ENCODE data around the gene ANKRD11. TPM values are rescaled to one million over a fixed set of nuclear protein-coding genes. Genes with fewer than 3 reads are reported as not detected.
A peak's percentile ranks its signal among the peaks of the same experiment; 100 is the strongest.

The ANKRD11 gene
- total and polyA plus RNA-seq, 8 donors, result 43.9 to 74.0 (median 46.2) TPM

- FAIRE-seq, result no peak
- no peaks in the 10 kb centered on the region for H3K27me3 ChIP-seq
- no peak for TF ChIP-seq CTCF (IDR thresholded peaks at IDR 0.05)
- 37 to 43% methylated on average over 18 of the region's 18 CpGs for WGBS, 2 donors
- peaks cover 0 to 24% (median 6%) of the 10 kb centered on the region in 3 donors for H3K4me1 ChIP-seq
- peak overlapping the region in 2 of 4 donors; percentile 44 to 52 for H3K27ac ChIP-seq
- H3K36me3 ChIP-seq, result no peaks in the 10 kb centered on the region
- no peaks in the 10 kb centered on the region for H3K9me3 ChIP-seq
- peak; percentile 53 to 75 (median 72) for ATAC-seq
- no peak overlapping the region for H3K4me3 ChIP-seq
- intact Hi-C loops (cut with DNase I), result loop anchor here in 1 of 3 donors (10.0 kb wide), 1 partner anchor 229 kb away; no protein-coding TSS in a partner anchor
- DNase-seq, result peak in 4 of 6 donors; percentile 21 to 58 (median 43)
Measured at GRCh38 chr16:89325861-89326471, 164.4 kb downstream of the ANKRD11 start.

GRCh38 chr16:89324056-89325010 lies 166.0 kb downstream of the ANKRD11 start:
- no peak for TF ChIP-seq CTCF (IDR thresholded peaks at IDR 0.05)
- ATAC-seq (no peak), FAIRE-seq (no peak), DNase-seq (peak in 1 of 6 donors; percentile 31)
- Histone ChIP-seq H3K9me3 (no peaks in the 10 kb centered on the region), H3K27me3 (no peaks in the 10 kb centered on the region), H3K36me3 (no peaks in the 10 kb centered on the region), H3K4me3 (no peak overlapping the region), H3K27ac (no peak overlapping the region), H3K4me1 (peaks cover 15 to 40% (median 16%) of the 10 kb centered on the region in 3 donors)
- intact Hi-C loops (cut with DNase I), result loop anchor here in 1 of 3 donors (10.0 kb wide), 1 partner anchor 230 kb away; no protein-coding TSS in a partner anchor
- WGBS, 2 donors, result 90 to 91% methylated on average over 32 of the region's 32 CpGs

GRCh38 chr16:89323120-89323960 lies 167.0 kb downstream of the ANKRD11 start:
- no peak overlapping the region for H3K4me3 ChIP-seq
- H3K27ac ChIP-seq, result no peak overlapping the region
- DNase-seq (peak in 2 of 6 donors; percentile 18 to 19), FAIRE-seq (no peak), ATAC-seq (no peak)
- no peaks in the 10 kb centered on the region for H3K27me3 ChIP-seq
- H3K9me3 ChIP-seq, result no peaks in the 10 kb centered on the region
- 83 to 86% methylated on average over 16 to 26 of the region's 26 CpGs for WGBS, 2 donors
- intact Hi-C loops (cut with DNase I), result loop anchor here in 1 of 3 donors (10.0 kb wide), 1 partner anchor 231 kb away; no protein-coding TSS in a partner anchor
- peaks cover 15 to 38% (median 17%) of the 10 kb centered on the region in 3 donors for H3K4me1 ChIP-seq
- no peaks in the 10 kb centered on the region for H3K36me3 ChIP-seq
- no peak for TF ChIP-seq CTCF (IDR thresholded peaks at IDR 0.05)

- intact Hi-C loops (cut with DNase I), result loop anchor here in 1 of 3 donors (10.0 kb wide), 1 partner anchor 232 kb away; no protein-coding TSS in a partner anchor
- Histone ChIP-seq H3K27ac (peak overlapping the region in 1 of 4 donors; percentile 24), H3K4me3 (no peak overlapping the region), H3K36me3 (no peaks in the 10 kb centered on the region), H3K9me3 (no peaks in the 10 kb centered on the region), H3K4me1 (peaks cover 15 to 38% (median 17%) of the 10 kb centered on the region in 3 donors), H3K27me3 (no peaks in the 10 kb centered on the region)
- WGBS, 2 donors, result 67 to 72% methylated on average over 19 of the region's 19 CpGs
- no peak for TF ChIP-seq CTCF (IDR thresholded peaks at IDR 0.05)
- DNase-seq (peak in 1 of 6 donors; percentile 33), ATAC-seq (peak in 2 of 4 donors; percentile 4 to 6), FAIRE-seq (no peak)
Measured at GRCh38 chr16:89322321-89323119, 167.8 kb downstream of the ANKRD11 start.

Measured in pancreas (tissue), 10 donors.